HUES48 (cell line): ENCODE data around the gene FMR1.

Experiments
- H3K27ac ChIP-seq: one replicate; pipeline ENCODE4 v1.7.0; 2013; ENCODE audit warnings: low read depth, low read length, inconsistent platforms
- H3K27me3 ChIP-seq: 2 replicates; pipeline ENCODE4 v1.6.1; 2013; ENCODE audit warnings: mild to moderate bottlenecking, low read length; ENCODE audit not compliant: control insufficient read depth, insufficient read depth
- H3K36me3 ChIP-seq: 2 replicates; pipeline ENCODE4 v1.6.1; 2013; ENCODE audit warnings: low read length; ENCODE audit not compliant: control insufficient read depth, insufficient read depth
- H3K4me1 ChIP-seq: 2 replicates; pipeline ENCODE4 v1.6.1; 2013; ENCODE audit warnings: mild to moderate bottlenecking, low read length; ENCODE audit not compliant: control insufficient read depth, insufficient read depth
- H3K4me3 ChIP-seq: 2 replicates; pipeline ENCODE4 v1.5.1; 2013; ENCODE audit warnings: mild to moderate bottlenecking, low read depth, low read length
- H3K9ac ChIP-seq: 2 replicates; pipeline ENCODE4 v1.6.1; 2013; ENCODE audit warnings: mild to moderate bottlenecking, low read depth, low read length, moderate library complexity
- H3K9me3 ChIP-seq: 2 replicates; pipeline ENCODE4 v1.6.1; 2013; ENCODE audit warnings: low read length; ENCODE audit not compliant: control insufficient read depth, insufficient read depth

FMR1 gene

DNA sequence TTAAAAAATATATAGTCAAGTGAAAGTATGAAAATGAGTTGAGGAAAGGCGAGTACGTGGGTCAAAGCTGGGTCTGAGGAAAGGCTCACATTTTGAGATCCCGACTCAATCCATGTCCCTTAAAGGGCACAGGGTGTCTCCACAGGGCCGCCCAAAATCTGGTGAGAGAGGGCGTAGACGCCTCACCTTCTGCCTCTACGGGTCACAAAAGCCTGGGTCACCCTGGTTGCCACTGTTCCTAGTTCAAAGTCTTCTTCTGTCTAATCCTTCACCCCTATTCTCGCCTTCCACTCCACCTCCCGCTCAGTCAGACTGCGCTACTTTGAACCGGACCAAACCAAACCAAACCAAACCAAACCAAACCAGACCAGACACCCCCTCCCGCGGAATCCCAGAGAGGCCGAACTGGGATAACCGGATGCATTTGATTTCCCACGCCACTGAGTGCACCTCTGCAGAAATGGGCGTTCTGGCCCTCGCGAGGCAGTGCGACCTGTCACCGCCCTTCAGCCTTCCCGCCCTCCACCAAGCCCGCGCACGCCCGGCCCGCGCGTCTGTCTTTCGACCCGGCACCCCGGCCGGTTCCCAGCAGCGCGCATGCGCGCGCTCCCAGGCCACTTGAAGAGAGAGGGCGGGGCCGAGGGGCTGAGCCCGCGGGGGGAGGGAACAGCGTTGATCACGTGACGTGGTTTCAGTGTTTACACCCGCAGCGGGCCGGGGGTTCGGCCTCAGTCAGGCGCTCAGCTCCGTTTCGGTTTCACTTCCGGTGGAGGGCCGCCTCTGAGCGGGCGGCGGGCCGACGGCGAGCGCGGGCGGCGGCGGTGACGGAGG, at the start of gene FMR1:
Gene FMR1 (plus strand): TSS at position 728 of the 831 bp plus-strand sequence. CDS start 261 bp downstream, outside the sequence.
- Histone ChIP-seq H3K9ac (peak within 1 kb of the TSS; percentile 87), H3K4me3 (peak within 1 kb of the TSS; percentile 79), H3K27me3 (no peaks in the 10 kb centered on the region), H3K36me3 (no peaks in the 10 kb centered on the region), H3K4me1 (peaks cover 11% of the 10 kb centered on the region; the same call in 1 of the 2 replicates), H3K9me3 (peaks cover 12% of the 10 kb centered on the region; the same call in 1 of the 2 replicates), H3K27ac (peak within 1 kb of the TSS; percentile 94)

GRCh38 chrX:147875866-147876596, 35.7 kb upstream of the FMR1 start:
- Histone ChIP-seq H3K9me3 (peaks cover 26% of the 10 kb centered on the region), H3K9ac (no peak overlapping the region), H3K4me3 (no peak overlapping the region), H3K27ac (no peak overlapping the region), H3K4me1 (no peaks in the 10 kb centered on the region), H3K27me3 (no peaks in the 10 kb centered on the region), H3K36me3 (no peaks in the 10 kb centered on the region)

GRCh38 chrX:147876849-147877646, 34.7 kb upstream of the FMR1 start:
- Histone ChIP-seq H3K27me3 (no peaks in the 10 kb centered on the region), H3K27ac (no peak overlapping the region), H3K4me3 (no peak overlapping the region), H3K9me3 (peaks cover 20% of the 10 kb centered on the region), H3K36me3 (no peaks in the 10 kb centered on the region), H3K4me1 (no peaks in the 10 kb centered on the region), H3K9ac (no peak overlapping the region)

DNA sequence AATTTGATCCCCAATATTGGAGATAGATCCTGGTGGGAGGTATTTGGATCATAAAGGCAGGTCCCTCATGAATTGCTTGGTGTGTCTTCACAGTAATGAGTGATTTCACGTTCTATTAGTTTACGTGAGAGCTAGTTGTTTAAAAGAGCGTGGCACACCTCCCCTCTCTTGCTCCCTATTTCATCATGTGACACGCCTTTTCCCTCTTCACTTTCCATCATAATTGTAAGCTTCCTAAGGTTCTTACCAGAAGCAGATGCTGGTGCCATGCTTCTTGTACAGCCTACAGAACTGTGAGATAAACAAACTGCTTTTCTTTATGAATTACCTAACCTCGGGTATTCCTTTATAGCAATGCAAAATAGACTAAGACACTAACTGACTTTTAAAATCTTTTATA, 34.0 kb upstream of the FMR1 start:
- Histone ChIP-seq H3K27me3 (no peaks in the 10 kb centered on the region), H3K9me3 (peaks cover 21% of the 10 kb centered on the region), H3K9ac (no peak overlapping the region), H3K4me3 (no peak overlapping the region), H3K27ac (no peak overlapping the region), H3K4me1 (no peaks in the 10 kb centered on the region), H3K36me3 (no peaks in the 10 kb centered on the region)

DNA sequence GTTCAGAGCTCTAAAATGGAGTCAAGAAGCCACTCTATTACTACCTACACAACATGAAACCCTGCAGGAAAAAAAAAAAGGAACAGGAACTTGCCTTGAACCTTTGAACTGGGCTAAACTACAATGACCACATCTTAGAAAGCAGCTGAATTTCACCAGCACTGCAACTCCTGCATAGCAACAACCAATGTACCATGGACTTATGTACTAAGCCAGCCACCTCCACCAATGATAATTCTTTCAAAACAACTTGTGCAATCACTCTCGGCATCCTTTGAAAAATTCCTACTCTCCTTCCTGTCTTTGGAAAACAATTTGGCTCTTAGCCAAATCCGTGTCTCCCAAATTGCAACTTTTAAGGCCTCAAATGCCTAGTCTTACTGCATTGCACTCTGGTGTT, 26.8 kb upstream of the FMR1 start:
- Histone ChIP-seq H3K27me3 (no peaks in the 10 kb centered on the region), H3K4me1 (no peaks in the 10 kb centered on the region), H3K36me3 (no peaks in the 10 kb centered on the region), H3K9me3 (peaks cover 41% of the 10 kb centered on the region), H3K9ac (no peak overlapping the region), H3K27ac (no peak overlapping the region), H3K4me3 (no peak overlapping the region)

DNA sequence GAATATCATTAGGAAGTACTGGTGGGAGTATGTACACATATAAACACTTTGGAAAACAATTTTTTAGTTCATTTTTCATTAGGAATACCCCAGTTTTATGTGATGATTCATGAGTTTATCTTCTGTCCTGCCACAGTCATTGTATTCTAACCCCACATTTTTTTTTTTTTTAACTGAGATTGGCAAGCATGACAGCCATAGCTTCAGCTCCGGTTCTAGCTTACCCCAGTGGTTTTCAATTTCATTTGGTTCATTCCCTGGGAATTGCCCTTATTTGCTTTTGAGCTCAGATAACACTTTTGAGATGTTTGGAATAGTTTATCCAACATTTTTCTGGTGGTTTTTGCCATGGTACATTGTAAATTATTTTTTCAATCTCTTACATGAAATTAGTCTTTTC, 21.0 kb upstream of the FMR1 start:
- H3K9ac ChIP-seq: no peak overlapping the region
- H3K4me3 ChIP-seq: no peak overlapping the region
- H3K4me1 ChIP-seq: peaks cover 5% of the 10 kb centered on the region; the same call in 1 of the 2 replicates
- H3K9me3 ChIP-seq: peaks cover 28% of the 10 kb centered on the region
- H3K27ac ChIP-seq: no peak overlapping the region
- no peaks in the 10 kb centered on the region for H3K36me3 ChIP-seq
- no peaks in the 10 kb centered on the region for H3K27me3 ChIP-seq

- no peak overlapping the region for H3K27ac ChIP-seq
- no peaks in the 10 kb centered on the region for H3K36me3 ChIP-seq
- no peak overlapping the region for H3K9ac ChIP-seq
- H3K27me3 ChIP-seq: no peaks in the 10 kb centered on the region
- H3K4me1 ChIP-seq: peaks cover 5% of the 10 kb centered on the region; the same call in 1 of the 2 replicates
- H3K4me3 ChIP-seq: no peak overlapping the region
- H3K9me3 ChIP-seq: peaks cover 26% of the 10 kb centered on the region
Measured at GRCh38 chrX:147891896-147892295, 19.8 kb upstream of the FMR1 start.

- H3K27ac ChIP-seq: no peak overlapping the region
- no peaks in the 10 kb centered on the region for H3K27me3 ChIP-seq
- H3K4me1 ChIP-seq: peaks cover 5% of the 10 kb centered on the region; the same call in 1 of the 2 replicates
- peaks cover 28% of the 10 kb centered on the region; the same call in 1 of the 2 replicates for H3K9me3 ChIP-seq
- no peak overlapping the region for H3K4me3 ChIP-seq
- H3K9ac ChIP-seq: no peak overlapping the region
- H3K36me3 ChIP-seq: no peaks in the 10 kb centered on the region
Measured at GRCh38 chrX:147893741-147894140, 18.0 kb upstream of the FMR1 start.

GRCh38 chrX:147894366-147894963, 17.3 kb upstream of the FMR1 start:
- Histone ChIP-seq H3K9me3 (peaks cover 27% of the 10 kb centered on the region; the same call in 1 of the 2 replicates), H3K4me3 (no peak overlapping the region), H3K9ac (no peak overlapping the region), H3K27me3 (no peaks in the 10 kb centered on the region), H3K27ac (no peak overlapping the region), H3K36me3 (no peaks in the 10 kb centered on the region), H3K4me1 (peaks cover 5% of the 10 kb centered on the region; the same call in 1 of the 2 replicates)

DNA sequence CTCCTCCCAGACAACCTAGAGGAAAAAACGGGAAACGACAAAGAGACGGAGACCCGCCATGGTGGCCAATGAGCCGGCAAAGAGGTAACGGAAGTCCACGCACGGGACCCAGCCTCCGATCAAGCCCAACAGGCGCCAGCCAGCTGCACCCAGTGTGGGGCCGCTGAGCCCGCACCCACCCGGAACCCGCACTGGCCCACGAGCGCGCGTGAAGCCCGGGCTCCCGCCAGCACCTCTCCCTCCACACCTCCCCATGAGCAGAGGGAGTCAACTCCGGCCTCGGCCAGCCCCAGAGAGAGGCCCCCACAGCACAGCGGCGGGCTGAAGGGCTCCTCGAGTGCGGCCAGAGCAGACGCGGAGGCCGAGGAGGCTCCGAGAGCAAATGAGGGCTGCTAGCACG, 14.6 kb upstream of the FMR1 start:
- H3K27ac ChIP-seq: no peak overlapping the region

More for the DNA sequence above, 14.6 kb upstream of the FMR1 start:
- Histone ChIP-seq H3K27me3 (no peaks in the 10 kb centered on the region), H3K36me3 (no peaks in the 10 kb centered on the region), H3K9me3 (peaks cover 31% of the 10 kb centered on the region; the same call in 1 of the 2 replicates), H3K4me1 (peaks cover 9% of the 10 kb centered on the region), H3K4me3 (no peak overlapping the region), H3K9ac (no peak overlapping the region)
